Right forelimb (tissue), 1 donor: Measurements from ENCODE around the gene GPRC5D.
A peak's percentile ranks its signal among the peaks of the same experiment; 100 is the strongest.

Source experiments
- DNase-seq: peaks from one replicate; pipeline ENCODE4 v3.0.0-alpha.2; 2018

Gene GPRC5D

GRCh38 chr12:12933742-12934141, 18.2 kb downstream of the GPRC5D start:
- no peak for DNase-seq

- DNase-seq: no peak
Measured at GRCh38 chr12:12930633-12931219, 21.2 kb downstream of the GPRC5D start.

- no peak for DNase-seq
Measured at GRCh38 chr12:12929696-12930095, 22.3 kb downstream of the GPRC5D start.

- no peak for DNase-seq
Measured at GRCh38 chr12:12927211-12928079, 24.5 kb downstream of the GPRC5D start.

GRCh38 chr12:12926571-12927071, 25.3 kb downstream of the GPRC5D start:
- no peak for DNase-seq

- DNase-seq: no peak
Measured at GRCh38 chr12:12925388-12925787, 26.6 kb downstream of the GPRC5D start.

- DNase-seq: no peak
Measured at GRCh38 chr12:12924169-12924568, 27.8 kb downstream of the GPRC5D start.

GRCh38 chr12:12922978-12923377, 29.0 kb downstream of the GPRC5D start:
- DNase-seq: no peak

- DNase-seq: no peak
Measured at GRCh38 chr12:12922191-12922616, 29.8 kb downstream of the GPRC5D start.

GRCh38 chr12:12919666-12920435, 32.1 kb downstream of the GPRC5D start:
- DNase-seq: no peak

GRCh38 chr12:12918781-12919389, 33.1 kb downstream of the GPRC5D start:
- DNase-seq: no peak

GRCh38 chr12:12917517-12917916, 34.5 kb downstream of the GPRC5D start:
- DNase-seq: no peak

- DNase-seq: peak; percentile 92
Measured at GRCh38 chr12:12916135-12916944, 35.6 kb downstream of the GPRC5D start.

GRCh38 chr12:12915656-12916055, 36.3 kb downstream of the GPRC5D start:
- DNase-seq: no peak

GRCh38 chr12:12912711-12913110, 39.3 kb downstream of the GPRC5D start:
- no peak for DNase-seq

- DNase-seq: no peak
Measured at GRCh38 chr12:12909995-12910420, 42.0 kb downstream of the GPRC5D start.

GRCh38 chr12:12909228-12909994, 42.6 kb downstream of the GPRC5D start:
- no peak for DNase-seq

- DNase-seq: no peak
Measured at GRCh38 chr12:12908711-12909110, 43.3 kb downstream of the GPRC5D start.

GRCh38 chr12:12908252-12908651, 43.7 kb downstream of the GPRC5D start:
- DNase-seq: no peak

GRCh38 chr12:12907552-12907951, 44.4 kb downstream of the GPRC5D start:
- no peak for DNase-seq
